Measurements from ENCODE around the gene CEACAM21.

DNA sequence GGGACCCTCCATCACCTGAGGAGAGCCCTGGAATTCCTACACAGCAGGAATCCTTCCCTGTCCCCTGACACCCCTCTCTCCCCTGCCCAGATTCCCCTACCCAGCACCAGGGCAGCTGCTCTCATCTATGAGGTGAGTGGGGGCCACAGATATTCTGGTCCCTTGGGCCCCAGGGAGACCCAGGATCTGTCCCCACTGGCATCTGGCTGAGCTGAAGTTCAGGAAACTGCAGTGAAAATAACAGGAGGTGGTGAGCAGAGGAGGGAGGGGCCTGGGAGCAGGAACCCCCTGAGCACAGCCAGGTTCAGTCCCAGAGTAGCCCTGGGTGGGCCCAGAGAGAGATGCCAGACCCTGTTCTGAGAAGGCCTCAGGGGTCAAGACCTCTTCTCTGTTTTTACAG is 10.1 kb downstream of the CEACAM21 start:
- TF ChIP-seq, protein P1, sequence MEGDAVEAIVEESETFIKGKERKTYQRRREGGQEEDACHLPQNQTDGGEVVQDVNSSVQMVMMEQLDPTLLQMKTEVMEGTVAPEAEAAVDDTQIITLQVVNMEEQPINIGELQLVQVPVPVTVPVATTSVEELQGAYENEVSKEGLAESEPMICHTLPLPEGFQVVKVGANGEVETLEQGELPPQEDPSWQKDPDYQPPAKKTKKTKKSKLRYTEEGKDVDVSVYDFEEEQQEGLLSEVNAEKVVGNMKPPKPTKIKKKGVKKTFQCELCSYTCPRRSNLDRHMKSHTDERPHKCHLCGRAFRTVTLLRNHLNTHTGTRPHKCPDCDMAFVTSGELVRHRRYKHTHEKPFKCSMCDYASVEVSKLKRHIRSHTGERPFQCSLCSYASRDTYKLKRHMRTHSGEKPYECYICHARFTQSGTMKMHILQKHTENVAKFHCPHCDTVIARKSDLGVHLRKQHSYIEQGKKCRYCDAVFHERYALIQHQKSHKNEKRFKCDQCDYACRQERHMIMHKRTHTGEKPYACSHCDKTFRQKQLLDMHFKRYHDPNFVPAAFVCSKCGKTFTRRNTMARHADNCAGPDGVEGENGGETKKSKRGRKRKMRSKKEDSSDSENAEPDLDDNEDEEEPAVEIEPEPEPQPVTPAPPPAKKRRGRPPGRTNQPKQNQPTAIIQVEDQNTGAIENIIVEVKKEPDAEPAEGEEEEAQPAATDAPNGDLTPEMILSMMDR (IDR thresholded peaks at IDR 0.05), result no peak
- TF ChIP-seq POLR2A (IDR thresholded peaks at IDR 0.05), result no peak
